ENCODE data around the gene DTX4.

DTX4 gene

GRCh38 chr11:59216641-59217564 is 45.0 kb downstream of the DTX4 start:
- Histone ChIP-seq H3K4me3 (ENCODE audit: low read depth, low read length) (no peak overlapping the region), H3K9me3 (ENCODE audit: control insufficient read depth, insufficient read depth, low read depth, low read length) (no peaks in the 10 kb centered on the region), H3K4me1 (ENCODE audit: control insufficient read depth, insufficient read depth, low read length) (no peaks in the 10 kb centered on the region), H3K27ac (ENCODE audit: extremely low read depth, low read depth, low read length) (no peak overlapping the region), H3K36me3 (ENCODE audit: control insufficient read depth in 2 of 2, insufficient read depth in 1 of 2, low read length in 2 of 2) (no peaks in the 10 kb centered on the region)
- POLR2A ChIA-PET: no interaction called here
- TF ChIP-seq ZBTB7A (tag by site-specific recombination; IDR thresholded peaks at IDR 0.05; ENCODE audit: low read depth) (no peak), ZNF785 (tag by site-specific recombination; IDR thresholded peaks at IDR 0.05) (no peak), AEBP2 (tag by site-specific recombination; IDR thresholded peaks at IDR 0.05; ENCODE audit: borderline replicate concordance) (no peak), ZBTB17 (tag by site-specific recombination; IDR thresholded peaks at IDR 0.05) (no peak), ZNF311 (tag by site-specific recombination; IDR thresholded peaks at IDR 0.05; ENCODE audit: borderline replicate concordance) (no peak), ZSCAN16 (tag by site-specific recombination; IDR thresholded peaks at IDR 0.05) (no peak), ZFHX2 (tag by site-specific recombination; conservative IDR thresholded peaks at IDR 0.05) (no peak), ZNF560 (tag by site-specific recombination; IDR thresholded peaks at IDR 0.05; ENCODE audit: borderline replicate concordance) (no peak), HOXD13 (CRISPR knock-in tag; IDR thresholded peaks at IDR 0.05; ENCODE audit: borderline replicate concordance) (no peak), ZNF138 (tag by site-specific recombination; IDR thresholded peaks at IDR 0.05; ENCODE audit: borderline replicate concordance) (no peak)
- CTCF ChIA-PET: interaction anchor here (0.7 kb wide), 1 partner anchor 23 kb away, joined by 3 read pairs; no protein-coding TSS in a partner anchor

GRCh38 chr11:59218319-59218718 is 46.4 kb downstream of the DTX4 start:
- POLR2A ChIA-PET: no interaction called here
- H3K4me3 ChIP-seq (ENCODE audit: low read depth, low read length): no peak overlapping the region
- no peaks in the 10 kb centered on the region for H3K36me3 ChIP-seq (ENCODE audit: control insufficient read depth in 2 of 2, insufficient read depth in 1 of 2, low read length in 2 of 2)
- H3K27ac ChIP-seq (ENCODE audit: extremely low read depth, low read depth, low read length): no peak overlapping the region
- CTCF ChIA-PET: no interaction called here
- TF ChIP-seq ZNF350 (tag by site-specific recombination; IDR thresholded peaks at IDR 0.05) (no peak), CTCF (tag by site-specific recombination; IDR thresholded peaks at IDR 0.05) (no peak), EGR2 (tag by site-specific recombination; IDR thresholded peaks at IDR 0.05; ENCODE audit: low read depth) (no peak), ZNF146 (tag by site-specific recombination; IDR thresholded peaks at IDR 0.05) (no peak), ZNF140 (tag by site-specific recombination; IDR thresholded peaks at IDR 0.05) (no peak), ZNF629 (tag by site-specific recombination; IDR thresholded peaks at IDR 0.05) (no peak), ZFP3 (tag by site-specific recombination; IDR thresholded peaks at IDR 0.05; ENCODE audit: low read depth) (no peak), PBX3 (CRISPR knock-in tag; IDR thresholded peaks at IDR 0.05) (no peak), MYNN (tag by site-specific recombination; IDR thresholded peaks at IDR 0.05; ENCODE audit: borderline replicate concordance) (no peak), ZFP69B (tag by site-specific recombination; IDR thresholded peaks at IDR 0.05) (no peak), ZNF560 (tag by site-specific recombination; IDR thresholded peaks at IDR 0.05; ENCODE audit: borderline replicate concordance) (no peak), OSR2 (tag by site-specific recombination; IDR thresholded peaks at IDR 0.05) (no peak), ZNF658 (tag by site-specific recombination; IDR thresholded peaks at IDR 0.05) (no peak), ZNF660 (tag by site-specific recombination; IDR thresholded peaks at IDR 0.05) (no peak)
- H3K9me3 ChIP-seq (ENCODE audit: control insufficient read depth, insufficient read depth, low read depth, low read length): no peaks in the 10 kb centered on the region
- no peaks in the 10 kb centered on the region for H3K4me1 ChIP-seq (ENCODE audit: control insufficient read depth, insufficient read depth, low read length)

Data from HEK293 (cell line).